Transverse colon (tissue), 4 donors: ENCODE measurements around the gene LUC7L2.
"Not testable (repeated sequence)": the region's sequence is repeated elsewhere in the genome, so short reads cannot be mapped to it uniquely, and the experiment has no call there.

ENCODE experiments used
- CTCF ChIP-seq, 5 experiments: fragments of 200-600 bp in 3 of 5; fragments of 450-650 bp in 2 of 5; sonication (generic) in 3 of 5; IDR thresholded peaks; 1 replicate in 2 of 5; 2 replicates in 3 of 5; pipeline ENCODE4 v1.5.1; 2016 to 2017; ENCODE audit warnings: antibody characterized with exemption in 5 of 5, inconsistent platforms in 3 of 5, mild to moderate bottlenecking in 2 of 5, moderate library complexity in 1 of 5
- EP300 ChIP-seq: sonication (generic); formaldehyde crosslinking; IDR thresholded peaks from one replicate; pipeline ENCODE4 v1.6.1; 2017; ENCODE audit warnings: antibody characterized with exemption, low read depth
- POLR2A ChIP-seq: fragments of 450-650 bp; IDR thresholded peaks from one replicate; pipeline ENCODE4 v1.6.1; 2016; ENCODE audit warnings: antibody characterized with exemption, mild to moderate bottlenecking, moderate library complexity
- POLR2AphosphoS5 ChIP-seq, 3 donors: sonication (generic); formaldehyde crosslinking; IDR thresholded peaks; one replicate each; pipeline ENCODE4 v1.6.1; 2016; ENCODE audit warnings: antibody characterized with exemption in 3 of 3

DNA sequence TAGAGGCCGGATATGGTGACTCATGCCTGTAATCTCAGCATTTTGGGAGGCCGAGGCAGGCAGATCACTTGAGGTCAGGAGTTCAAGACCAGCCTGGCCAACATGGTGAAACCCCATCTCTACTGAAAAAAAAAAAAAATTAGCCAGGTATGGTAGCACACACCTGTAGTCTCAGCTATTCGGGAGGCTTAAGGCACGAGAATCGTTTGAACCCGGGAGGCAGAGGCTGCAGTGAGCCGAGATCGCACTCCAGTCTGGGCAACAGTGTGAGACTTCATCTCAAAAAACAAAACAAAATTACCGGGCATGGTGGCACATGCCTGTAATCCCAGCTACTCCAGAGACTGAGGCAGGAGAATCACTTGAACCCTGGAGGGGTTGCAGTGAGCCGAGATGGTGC lies 66.0 kb downstream of the LUC7L2 start:
- not testable (repeated sequence) for TF ChIP-seq CTCF (IDR thresholded peaks at IDR 0.05); POLR2AphosphoS5 (IDR thresholded peaks at IDR 0.05); POLR2A; EP300
